ENCODE data around the gene NLGN1.
A peak's percentile ranks its signal among the peaks of the same experiment; 100 is the strongest.

The NLGN1 gene

GRCh38 chr3:174275336-174275735 lies 877.8 kb downstream of the NLGN1 start:
- DNase-seq (ENCODE audit: low read depth in 2 of 2): no peak

DNA sequence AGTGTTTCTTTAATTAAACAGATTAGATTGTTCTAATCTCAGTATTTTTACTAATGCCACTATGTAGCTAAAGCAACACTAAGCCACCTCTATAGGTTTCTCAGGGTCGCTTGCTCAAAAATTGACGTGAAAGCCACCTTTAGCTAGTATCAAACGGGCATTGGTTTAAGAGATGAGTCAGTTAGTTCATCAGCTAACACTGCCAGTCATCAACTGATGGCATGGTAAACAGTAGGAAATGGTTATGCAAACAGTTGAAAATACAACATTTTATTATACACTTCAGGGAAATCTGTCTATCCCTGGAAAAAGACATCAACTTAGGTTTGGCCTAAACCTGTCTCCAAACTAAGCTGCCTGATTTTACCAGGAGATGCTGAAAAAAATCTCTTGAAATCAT lies 879.3 kb downstream of the NLGN1 start:
- no peak for DNase-seq (ENCODE audit: low read depth in 2 of 2)

- no peak for DNase-seq (ENCODE audit: low read depth in 2 of 2)
Observed at GRCh38 chr3:174278094-174278493, 880.5 kb downstream of the NLGN1 start.

DNA sequence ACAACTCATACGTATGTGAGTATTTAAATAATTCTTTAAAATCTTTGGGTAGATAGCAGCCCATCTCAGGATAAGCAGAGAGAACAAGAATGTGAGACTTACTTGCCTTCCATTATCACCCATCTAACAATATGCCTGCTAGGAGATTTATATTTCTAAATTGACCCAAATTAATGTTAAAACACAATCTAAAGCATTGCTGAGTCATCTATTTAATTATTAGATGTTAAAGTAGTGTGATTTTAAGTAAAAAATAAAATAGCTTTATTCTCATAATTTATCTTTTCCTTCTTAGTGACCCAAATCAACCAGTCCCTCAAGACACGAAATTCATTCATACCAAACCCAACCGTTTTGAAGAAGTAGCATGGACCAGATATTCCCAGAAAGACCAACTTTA lies 882.6 kb downstream of the NLGN1 start:
- DNase-seq (ENCODE audit: low read depth in 2 of 2): no peak

- no peak for DNase-seq (ENCODE audit: low read depth in 2 of 2)
Observed at GRCh38 chr3:174285242-174285864, 887.8 kb downstream of the NLGN1 start.

- peak; percentile 54 to 62 for DNase-seq (ENCODE audit: low read depth in 2 of 2)
Observed at GRCh38 chr3:174287705-174288104, 890.2 kb downstream of the NLGN1 start.

DNA sequence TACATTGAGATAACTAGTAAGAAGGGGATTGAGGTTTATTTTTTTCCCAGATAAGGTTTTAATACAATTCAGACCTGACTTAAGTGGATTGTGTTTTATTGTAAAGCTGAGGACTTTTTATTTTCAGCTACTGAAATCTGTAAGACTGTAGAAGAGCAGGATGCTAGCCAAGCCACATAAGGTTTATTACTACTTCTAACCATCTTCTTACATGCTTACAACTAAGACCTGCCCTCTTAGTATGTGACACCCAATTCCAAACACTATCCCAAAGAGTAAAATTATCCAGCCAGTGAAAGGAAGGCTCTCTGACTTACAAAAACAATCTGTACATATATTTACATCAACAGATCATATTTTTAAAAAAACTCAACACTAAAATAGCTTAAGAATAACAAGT lies 897.1 kb downstream of the NLGN1 start:
- DNase-seq (ENCODE audit: low read depth in 2 of 2): peak in 1 of 2 experiments; percentile 9

- DNase-seq (ENCODE audit: low read depth in 2 of 2): peak; percentile 81 to 85
Observed at GRCh38 chr3:174295306-174296092, 898.0 kb downstream of the NLGN1 start.

DNA sequence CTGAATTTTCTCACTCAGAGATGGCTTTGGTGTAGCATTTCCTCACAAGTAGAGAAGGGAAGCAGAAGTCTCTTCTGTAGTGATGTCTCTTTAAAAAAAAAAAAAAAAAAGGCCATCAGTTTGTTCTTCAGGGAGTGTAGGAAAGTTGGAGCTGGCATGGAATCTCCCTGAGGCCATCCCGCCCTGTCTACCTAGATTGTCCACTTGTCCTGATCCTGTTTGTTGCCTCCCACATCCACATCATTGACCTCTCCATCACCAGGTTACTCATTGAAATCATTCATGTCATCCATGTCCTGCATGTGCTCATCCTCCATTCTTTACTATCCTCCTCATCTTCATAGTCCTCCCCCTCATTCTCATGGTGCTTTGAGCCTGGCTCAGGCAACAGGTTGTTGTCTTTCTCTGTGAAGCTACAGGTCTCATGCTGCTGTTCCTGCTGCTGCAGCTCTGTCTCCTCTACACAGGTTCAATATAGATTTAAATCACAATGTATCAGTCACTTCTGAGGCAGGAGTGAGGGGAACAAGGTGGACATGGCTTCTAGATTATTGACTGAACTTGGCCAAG lies 905.3 kb downstream of the NLGN1 start:
- no peak for DNase-seq (ENCODE audit: low read depth in 2 of 2)

DNA sequence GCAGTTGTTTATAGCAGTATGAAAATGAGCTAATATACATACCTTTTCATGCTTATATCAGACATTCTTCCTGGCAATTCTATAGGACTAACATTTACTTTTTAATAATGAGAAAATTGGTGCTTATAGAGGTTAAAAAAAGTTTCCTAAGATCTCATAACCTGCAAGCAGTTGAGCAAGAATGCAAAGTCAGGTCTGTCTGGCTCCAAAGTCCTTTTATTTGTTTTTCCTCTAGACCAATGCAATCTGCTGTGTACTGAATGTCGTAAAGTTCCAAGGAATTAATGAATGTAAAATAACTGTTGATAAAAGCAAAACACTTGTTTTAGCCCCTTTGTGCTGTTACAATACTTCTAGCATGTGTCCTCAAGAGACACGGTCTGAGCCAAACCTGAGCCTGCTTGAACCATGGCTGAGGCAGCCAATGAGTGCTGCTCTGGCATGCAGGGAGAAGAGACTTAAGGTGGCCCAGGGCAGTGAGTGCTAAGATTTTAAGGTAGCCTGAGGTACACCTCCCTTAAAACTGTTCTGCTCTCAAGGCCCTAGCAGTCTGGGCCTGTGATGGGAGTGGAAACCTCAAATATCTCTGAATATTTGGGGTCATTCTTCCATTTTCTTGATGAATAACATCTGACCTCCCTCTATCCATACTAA lies 906.5 kb downstream of the NLGN1 start:
- no peak for DNase-seq (ENCODE audit: low read depth in 2 of 2)

GRCh38 chr3:174308736-174309135 lies 911.2 kb downstream of the NLGN1 start:
- DNase-seq (ENCODE audit: low read depth in 2 of 2): no peak

DNA sequence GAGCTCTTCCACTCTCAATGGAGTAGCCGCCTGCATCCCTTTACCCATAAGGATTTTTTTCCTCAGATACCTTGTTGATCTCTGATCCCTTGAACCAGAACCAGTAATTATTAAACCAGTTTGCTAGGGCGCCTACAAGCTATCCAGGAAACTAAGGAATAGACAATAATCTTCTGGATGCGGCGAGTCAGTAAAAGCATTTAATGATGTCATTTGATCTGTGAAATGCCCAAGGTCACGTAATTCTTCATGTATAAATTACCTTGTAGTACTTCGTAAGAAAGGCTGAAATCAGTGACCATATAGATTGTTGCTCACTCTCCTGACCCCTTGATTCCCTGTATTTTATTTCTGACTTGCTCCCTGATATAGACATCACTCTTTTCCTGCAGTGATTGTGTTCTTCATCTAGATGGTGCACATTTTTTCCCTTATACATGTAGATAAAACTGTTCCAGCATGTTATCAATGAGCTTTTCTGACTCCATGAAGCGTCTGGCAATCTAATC lies 913.0 kb downstream of the NLGN1 start:
- no peak for DNase-seq (ENCODE audit: low read depth in 2 of 2)

DNA sequence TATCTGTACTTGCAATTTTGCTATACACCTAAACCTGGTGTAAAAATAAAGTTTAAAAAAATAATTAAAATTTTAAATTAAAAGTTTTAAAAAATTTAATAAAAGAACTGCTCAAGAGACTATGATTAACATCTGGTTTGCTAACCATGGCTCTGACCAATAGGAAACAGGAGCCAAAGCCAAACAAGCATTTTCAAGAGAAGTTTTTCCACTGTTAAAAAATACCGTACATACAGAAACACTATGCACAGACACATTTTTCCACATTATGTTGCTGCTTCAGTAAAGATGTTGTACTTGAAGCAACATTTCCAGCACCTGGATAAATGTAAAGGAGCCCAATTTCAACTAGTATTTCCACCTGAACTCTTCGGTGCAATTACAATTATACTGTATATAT lies 917.7 kb downstream of the NLGN1 start:
- DNase-seq (ENCODE audit: low read depth in 2 of 2): no peak

DNA sequence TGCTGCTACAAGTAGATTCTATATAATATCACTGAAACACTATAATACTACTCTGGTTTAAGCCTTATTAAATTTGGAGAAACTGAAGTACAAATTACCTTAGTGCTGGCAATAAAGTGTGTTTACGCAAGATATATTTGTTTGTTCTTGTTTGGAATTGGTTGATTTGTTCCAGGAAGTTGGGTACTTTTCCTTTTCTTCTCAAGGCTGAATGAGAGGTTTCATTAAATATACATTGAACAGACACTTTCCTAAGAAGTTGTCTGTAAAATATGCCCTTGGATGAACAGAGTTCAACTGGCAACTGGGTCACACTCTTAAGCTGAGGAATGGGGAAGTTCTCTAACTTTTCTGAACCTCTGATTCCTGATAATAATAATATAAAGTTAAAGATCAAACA lies 919.5 kb downstream of the NLGN1 start:
- no peak for DNase-seq (ENCODE audit: low read depth in 2 of 2)

DNA sequence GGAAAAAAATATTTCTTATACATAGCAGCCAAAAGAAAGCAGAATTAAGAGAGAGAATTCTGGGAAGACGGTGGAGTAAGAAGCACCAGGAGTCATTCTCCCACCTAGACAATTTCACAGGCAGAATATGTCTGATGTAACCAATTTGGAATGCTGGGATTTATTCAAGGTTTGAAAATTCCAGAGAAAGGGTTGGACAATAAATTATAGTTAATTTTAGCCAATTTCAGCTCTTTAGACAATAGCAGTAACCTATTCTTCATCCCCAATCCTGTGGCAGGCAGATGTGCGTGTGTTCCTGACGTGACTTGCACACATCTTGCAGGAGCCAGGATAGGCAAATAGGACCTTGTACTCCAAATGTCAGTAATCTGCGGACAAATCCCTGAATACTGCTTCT lies 920.6 kb downstream of the NLGN1 start:
- DNase-seq (ENCODE audit: low read depth in 2 of 2): no peak

DNA sequence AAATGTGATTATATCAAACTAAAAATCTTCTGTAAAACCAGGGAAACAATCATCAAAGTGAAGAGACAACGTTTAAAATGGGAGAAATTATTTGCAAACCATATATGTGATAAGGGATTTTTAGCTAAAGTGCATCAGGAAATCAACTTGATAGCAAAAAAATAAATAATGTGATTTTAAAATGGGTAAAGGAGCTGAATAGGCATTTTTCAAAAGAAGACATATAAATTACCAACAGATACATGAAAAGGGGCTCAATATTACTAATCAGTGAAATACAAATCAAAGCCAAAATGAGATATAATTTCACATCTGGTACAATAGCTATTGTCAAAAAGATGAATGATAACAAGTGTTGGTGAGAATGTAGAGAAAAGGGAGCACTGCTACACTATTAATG lies 924.0 kb downstream of the NLGN1 start:
- DNase-seq (ENCODE audit: low read depth in 2 of 2): no peak

- DNase-seq (ENCODE audit: low read depth in 2 of 2): no peak
Observed at GRCh38 chr3:174322789-174323188, 925.2 kb downstream of the NLGN1 start.

DNA sequence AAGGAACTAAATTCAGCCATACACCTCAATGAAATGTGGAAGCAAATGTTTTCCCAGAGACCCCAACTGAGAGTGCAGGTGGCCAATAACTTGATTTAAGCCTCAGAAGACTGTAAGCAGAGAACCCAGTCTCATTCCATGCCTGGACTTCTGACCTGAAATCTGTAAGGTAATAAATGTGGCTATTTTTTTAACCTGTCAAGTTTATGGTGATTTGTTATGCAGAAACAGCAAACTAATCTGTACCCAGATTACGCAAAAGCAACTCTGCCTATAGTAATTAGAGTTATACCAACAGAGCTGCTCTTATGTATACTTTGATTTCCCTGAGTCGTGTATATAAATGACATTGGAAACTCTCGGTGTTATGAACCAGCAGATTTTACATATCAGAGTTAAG lies 927.6 kb downstream of the NLGN1 start:
- no peak for DNase-seq (ENCODE audit: low read depth in 2 of 2)

DNA sequence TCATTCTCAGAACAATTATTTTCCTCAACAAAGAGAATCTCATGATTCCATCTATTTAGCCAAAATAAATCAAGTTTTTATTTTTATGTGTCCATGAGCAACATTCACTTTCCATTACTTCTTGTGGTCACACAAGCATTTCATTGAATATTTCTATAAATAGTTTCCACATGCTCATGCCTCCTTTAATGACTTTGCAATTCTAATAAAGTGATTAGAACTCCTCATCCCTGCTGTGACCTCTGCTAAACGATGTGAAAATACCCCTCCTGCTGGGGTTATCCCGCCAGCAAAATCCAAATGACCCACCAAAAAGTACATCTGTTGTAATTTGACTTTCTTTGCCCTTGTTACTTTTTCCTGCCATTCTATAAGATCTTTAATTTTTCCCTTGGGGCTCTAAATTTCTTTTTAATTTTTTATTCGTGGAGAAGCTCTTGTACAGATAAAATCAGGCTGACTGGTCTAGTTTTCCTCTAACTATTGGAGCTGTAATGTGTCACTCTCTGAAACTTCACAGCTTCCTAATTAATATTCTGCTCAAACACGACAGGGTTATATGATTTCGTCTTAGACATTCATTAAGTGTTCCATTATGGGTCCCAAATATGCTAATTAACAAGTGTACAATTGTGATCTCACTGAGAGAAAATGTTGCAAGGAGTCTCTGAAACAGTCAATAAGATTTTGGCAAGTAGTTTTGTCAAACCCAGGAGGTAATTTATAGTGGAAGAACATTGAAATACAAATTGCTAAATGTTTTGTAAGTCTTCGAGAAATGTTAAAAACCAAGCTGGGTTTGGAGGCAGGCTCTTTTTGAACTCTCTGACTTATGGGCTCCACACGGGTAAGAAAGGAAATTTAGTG lies 928.5 kb downstream of the NLGN1 start:
- peak; percentile 85 for DNase-seq (ENCODE audit: low read depth in 2 of 2)

- DNase-seq (ENCODE audit: low read depth in 2 of 2): peak; percentile 69
Observed at GRCh38 chr3:174329321-174329720, 931.8 kb downstream of the NLGN1 start.

DNA sequence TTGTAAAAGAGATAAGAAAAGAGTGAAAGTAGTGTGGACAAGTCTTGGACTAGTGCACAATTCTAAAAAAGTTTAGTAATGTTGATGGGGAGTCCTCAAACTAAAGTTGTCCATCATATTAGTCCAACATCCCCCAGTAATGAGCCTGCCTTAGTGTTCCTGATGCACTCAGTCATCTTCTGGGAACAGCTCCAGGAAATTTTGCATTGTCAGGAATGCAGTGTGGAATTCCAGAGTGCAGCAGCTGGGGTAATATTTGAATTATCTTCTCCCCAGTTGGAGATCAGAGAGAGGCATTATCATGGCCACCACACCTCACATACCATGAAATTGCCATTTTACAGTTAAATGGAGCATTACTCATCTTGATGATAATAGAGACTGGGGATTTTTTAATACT lies 932.8 kb downstream of the NLGN1 start:
- peak; percentile 95 for DNase-seq (ENCODE audit: low read depth in 2 of 2)
